ENCODE data around the gene KRTAP16-1.

The KRTAP16-1 gene

DNA sequence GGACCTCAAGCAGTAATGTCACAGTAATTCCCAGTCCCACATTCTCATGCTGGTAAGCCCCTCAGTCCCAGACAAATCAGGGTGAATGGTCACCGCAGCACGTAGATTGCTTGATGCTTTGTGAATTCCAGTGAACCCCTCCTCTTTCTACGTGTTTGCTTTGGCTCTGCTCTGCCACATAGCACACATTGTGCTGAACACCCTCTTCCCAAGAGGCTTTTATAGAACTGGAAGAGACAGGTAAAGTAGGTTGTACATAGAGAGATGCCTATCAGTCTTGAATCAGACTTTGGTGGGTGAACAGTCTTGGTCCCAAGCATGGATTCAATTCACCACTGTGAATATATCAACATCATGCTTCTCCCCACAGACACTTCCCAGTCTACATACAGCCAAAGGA, 44.5 kb downstream of the KRTAP16-1 start:
- no peak overlapping the region for H3K4me3 ChIP-seq (ENCODE audit: low read depth, low read length)
- TF ChIP-seq, protein P1, sequence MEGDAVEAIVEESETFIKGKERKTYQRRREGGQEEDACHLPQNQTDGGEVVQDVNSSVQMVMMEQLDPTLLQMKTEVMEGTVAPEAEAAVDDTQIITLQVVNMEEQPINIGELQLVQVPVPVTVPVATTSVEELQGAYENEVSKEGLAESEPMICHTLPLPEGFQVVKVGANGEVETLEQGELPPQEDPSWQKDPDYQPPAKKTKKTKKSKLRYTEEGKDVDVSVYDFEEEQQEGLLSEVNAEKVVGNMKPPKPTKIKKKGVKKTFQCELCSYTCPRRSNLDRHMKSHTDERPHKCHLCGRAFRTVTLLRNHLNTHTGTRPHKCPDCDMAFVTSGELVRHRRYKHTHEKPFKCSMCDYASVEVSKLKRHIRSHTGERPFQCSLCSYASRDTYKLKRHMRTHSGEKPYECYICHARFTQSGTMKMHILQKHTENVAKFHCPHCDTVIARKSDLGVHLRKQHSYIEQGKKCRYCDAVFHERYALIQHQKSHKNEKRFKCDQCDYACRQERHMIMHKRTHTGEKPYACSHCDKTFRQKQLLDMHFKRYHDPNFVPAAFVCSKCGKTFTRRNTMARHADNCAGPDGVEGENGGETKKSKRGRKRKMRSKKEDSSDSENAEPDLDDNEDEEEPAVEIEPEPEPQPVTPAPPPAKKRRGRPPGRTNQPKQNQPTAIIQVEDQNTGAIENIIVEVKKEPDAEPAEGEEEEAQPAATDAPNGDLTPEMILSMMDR (IDR thresholded peaks at IDR 0.05; ENCODE audit: low read depth, low read length, missing control alignments), result no peak
- no peak for DNase-seq (ENCODE audit: low read depth)

DNA sequence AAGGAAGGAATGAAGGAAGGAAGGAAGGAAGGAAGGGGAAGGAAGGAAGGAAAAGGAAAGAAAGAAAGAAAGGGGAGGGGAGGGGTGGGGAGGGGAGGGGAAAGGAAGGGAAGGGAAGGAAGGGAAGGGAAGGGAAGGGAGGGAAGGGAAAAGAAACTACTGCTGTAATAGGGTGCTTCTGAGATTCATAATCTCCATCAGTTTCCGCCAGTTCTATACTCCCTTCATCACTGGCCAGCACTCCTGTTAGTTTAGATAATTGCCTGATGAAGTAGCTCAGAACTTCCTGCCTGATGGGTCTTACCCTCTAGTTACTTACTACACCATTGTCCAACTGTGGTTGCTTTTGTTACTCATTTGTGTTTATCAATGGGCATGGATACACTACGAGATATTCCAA, 45.9 kb downstream of the KRTAP16-1 start:
- TF ChIP-seq, protein P1 (IDR thresholded peaks at IDR 0.05; ENCODE audit: low read depth, low read length, missing control alignments), result no peak
- H3K4me3 ChIP-seq (ENCODE audit: low read depth, low read length), result no peak overlapping the region
- no peak for DNase-seq (ENCODE audit: low read depth)

DNA sequence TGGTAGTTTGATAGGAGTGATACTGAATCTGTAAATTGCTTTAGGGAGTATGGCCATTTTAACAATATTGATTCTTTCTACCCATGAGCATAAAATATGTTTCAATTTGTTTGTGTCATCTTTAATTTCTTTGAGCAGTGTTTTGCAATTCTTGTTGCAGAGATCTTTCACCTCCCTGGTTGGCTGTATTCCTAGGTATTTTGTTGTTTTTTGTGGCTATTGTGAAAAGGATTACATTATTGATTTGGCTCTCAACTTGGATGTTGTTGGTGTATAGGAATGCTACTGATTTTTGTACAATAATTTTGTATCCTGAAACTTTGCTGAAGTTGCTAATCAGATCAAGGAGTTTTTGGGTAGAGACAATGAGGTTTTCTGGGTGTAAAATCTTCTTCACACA, 50.7 kb downstream of the KRTAP16-1 start:
- DNase-seq (ENCODE audit: low read depth), result no peak
- H3K4me3 ChIP-seq (ENCODE audit: low read depth, low read length), result no peak overlapping the region
- TF ChIP-seq, protein P1 (IDR thresholded peaks at IDR 0.05; ENCODE audit: low read depth, low read length, missing control alignments), result no peak
